ENCODE data around the gene CAMK4. TPM values are rescaled to one million over a fixed set of nuclear protein-coding genes. Genes with fewer than 3 reads are reported as not detected.

Gene CAMK4
- total RNA-seq, 1 donor, result 1.3 TPM

GRCh38 chr5:111461934-111462333 is 237.8 kb downstream of the CAMK4 start:
- no peak for DNase-seq (ENCODE audit: low read depth)
- no peak overlapping the region for H3K4me3 ChIP-seq (ENCODE audit: low read depth, low read length)
- TF ChIP-seq CTCF (IDR thresholded peaks at IDR 0.05; ENCODE audit: insufficient read depth, low read depth, low read length), result no peak

- no peak for DNase-seq (ENCODE audit: low read depth)
- no peak overlapping the region for H3K4me3 ChIP-seq (ENCODE audit: low read depth, low read length)
- TF ChIP-seq CTCF (IDR thresholded peaks at IDR 0.05; ENCODE audit: insufficient read depth, low read depth, low read length), result no peak
Observed at GRCh38 chr5:111463311-111463710, 239.1 kb downstream of the CAMK4 start.

- no peak for DNase-seq (ENCODE audit: low read depth)
- H3K4me3 ChIP-seq (ENCODE audit: low read depth, low read length), result no peak overlapping the region
- no peak for TF ChIP-seq CTCF (IDR thresholded peaks at IDR 0.05; ENCODE audit: insufficient read depth, low read depth, low read length)
Observed at GRCh38 chr5:111469293-111469896, 245.2 kb downstream of the CAMK4 start.

- H3K4me3 ChIP-seq (ENCODE audit: low read depth, low read length), result no peak overlapping the region
- DNase-seq (ENCODE audit: low read depth), result no peak
Observed at GRCh38 chr5:111469903-111470302, 245.7 kb downstream of the CAMK4 start.

GRCh38 chr5:111472096-111472495 is 247.9 kb downstream of the CAMK4 start:
- no peak for TF ChIP-seq CTCF (IDR thresholded peaks at IDR 0.05; ENCODE audit: insufficient read depth, low read depth, low read length)
- H3K4me3 ChIP-seq (ENCODE audit: low read depth, low read length), result no peak overlapping the region
- no peak for DNase-seq (ENCODE audit: low read depth)

More at GRCh38 chr5:111469903-111470302, 245.7 kb downstream of the CAMK4 start:
- peak; percentile 12 for TF ChIP-seq CTCF (IDR thresholded peaks at IDR 0.05; ENCODE audit: insufficient read depth, low read depth, low read length)

GRCh38 chr5:111472579-111472978 is 248.4 kb downstream of the CAMK4 start:
- no peak for TF ChIP-seq CTCF (IDR thresholded peaks at IDR 0.05; ENCODE audit: insufficient read depth, low read depth, low read length)
- DNase-seq (ENCODE audit: low read depth), result no peak
- H3K4me3 ChIP-seq (ENCODE audit: low read depth, low read length), result no peak overlapping the region

- H3K4me3 ChIP-seq (ENCODE audit: low read depth, low read length), result no peak overlapping the region
- no peak for DNase-seq (ENCODE audit: low read depth)
- TF ChIP-seq CTCF (IDR thresholded peaks at IDR 0.05; ENCODE audit: insufficient read depth, low read depth, low read length), result peak; percentile 20
Observed at GRCh38 chr5:111478266-111478665, 254.1 kb downstream of the CAMK4 start.

All from fibroblast of villous mesenchyme (primary cell).